ENCODE data around the gene ATP5F1D. TPM values are rescaled to one million over a fixed set of nuclear protein-coding genes. Genes with fewer than 3 reads are reported as not detected.

The ATP5F1D gene
- total and polyA plus RNA-seq, 2 of the 13 experiments (the other 11 are each of a cell fraction or from before 2014, with no cell fraction given): 39.4 to 78.7 TPM

- TF ChIP-seq ZNF235 (CRISPR knock-in tag; IDR thresholded peaks at IDR 0.05; ENCODE audit: borderline replicate concordance) (no peak), ZNF687 (CRISPR knock-in tag; IDR thresholded peaks at IDR 0.05) (peak; percentile 71), TAF1 (CRISPR knock-in tag; IDR thresholded peaks at IDR 0.05) (no peak), ZNF782 (CRISPR knock-in tag; IDR thresholded peaks at IDR 0.05; ENCODE audit: borderline replicate concordance) (no peak), RFXAP (CRISPR knock-in tag; IDR thresholded peaks at IDR 0.05; ENCODE audit: borderline replicate concordance) (no peak), BRD4 (CRISPR knock-in tag; IDR thresholded peaks at IDR 0.05) (peak; percentile 69), ARNT2 (CRISPR knock-in tag; IDR thresholded peaks at IDR 0.05; ENCODE audit: low read depth) (no peak), TBX3 (IDR thresholded peaks at IDR 0.05; ENCODE audit: borderline replicate concordance) (no peak; the same call in 1 of the 2 replicates), EED (CRISPR knock-in tag; IDR thresholded peaks at IDR 0.05) (no peak), GRHL1 (CRISPR knock-in tag; conservative IDR thresholded peaks at IDR 0.05) (no peak)
- TF ChIP-seq, protein P1, sequence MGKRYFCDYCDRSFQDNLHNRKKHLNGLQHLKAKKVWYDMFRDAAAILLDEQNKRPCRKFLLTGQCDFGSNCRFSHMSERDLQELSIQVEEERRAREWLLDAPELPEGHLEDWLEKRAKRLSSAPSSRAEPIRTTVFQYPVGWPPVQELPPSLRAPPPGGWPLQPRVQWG (CRISPR knock-in tag; IDR thresholded peaks at IDR 0.05; ENCODE audit: borderline replicate concordance, low read depth): no peak
- TF ChIP-seq, protein P2, sequence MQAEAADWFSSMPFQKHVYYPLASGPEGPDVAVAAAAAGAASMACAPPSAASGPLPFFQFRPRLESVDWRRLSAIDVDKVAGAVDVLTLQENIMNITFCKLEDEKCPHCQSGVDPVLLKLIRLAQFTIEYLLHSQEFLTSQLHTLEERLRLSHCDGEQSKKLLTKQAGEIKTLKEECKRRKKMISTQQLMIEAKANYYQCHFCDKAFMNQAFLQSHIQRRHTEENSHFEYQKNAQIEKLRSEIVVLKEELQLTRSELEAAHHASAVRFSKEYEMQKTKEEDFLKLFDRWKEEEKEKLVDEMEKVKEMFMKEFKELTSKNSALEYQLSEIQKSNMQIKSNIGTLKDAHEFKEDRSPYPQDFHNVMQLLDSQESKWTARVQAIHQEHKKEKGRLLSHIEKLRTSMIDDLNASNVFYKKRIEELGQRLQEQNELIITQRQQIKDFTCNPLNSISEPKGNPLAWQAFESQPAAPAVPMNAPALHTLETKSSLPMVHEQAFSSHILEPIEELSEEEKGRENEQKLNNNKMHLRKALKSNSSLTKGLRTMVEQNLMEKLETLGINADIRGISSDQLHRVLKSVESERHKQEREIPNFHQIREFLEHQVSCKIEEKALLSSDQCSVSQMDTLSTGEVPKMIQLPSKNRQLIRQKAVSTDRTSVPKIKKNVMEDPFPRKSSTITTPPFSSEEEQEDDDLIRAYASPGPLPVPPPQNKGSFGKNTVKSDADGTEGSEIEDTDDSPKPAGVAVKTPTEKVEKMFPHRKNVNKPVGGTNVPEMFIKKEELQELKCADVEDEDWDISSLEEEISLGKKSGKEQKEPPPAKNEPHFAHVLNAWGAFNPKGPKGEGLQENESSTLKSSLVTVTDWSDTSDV (CRISPR knock-in tag; IDR thresholded peaks at IDR 0.05): peak; percentile 73; the same call in 1 of the 2 replicates
- TF ChIP-seq, protein P3, sequence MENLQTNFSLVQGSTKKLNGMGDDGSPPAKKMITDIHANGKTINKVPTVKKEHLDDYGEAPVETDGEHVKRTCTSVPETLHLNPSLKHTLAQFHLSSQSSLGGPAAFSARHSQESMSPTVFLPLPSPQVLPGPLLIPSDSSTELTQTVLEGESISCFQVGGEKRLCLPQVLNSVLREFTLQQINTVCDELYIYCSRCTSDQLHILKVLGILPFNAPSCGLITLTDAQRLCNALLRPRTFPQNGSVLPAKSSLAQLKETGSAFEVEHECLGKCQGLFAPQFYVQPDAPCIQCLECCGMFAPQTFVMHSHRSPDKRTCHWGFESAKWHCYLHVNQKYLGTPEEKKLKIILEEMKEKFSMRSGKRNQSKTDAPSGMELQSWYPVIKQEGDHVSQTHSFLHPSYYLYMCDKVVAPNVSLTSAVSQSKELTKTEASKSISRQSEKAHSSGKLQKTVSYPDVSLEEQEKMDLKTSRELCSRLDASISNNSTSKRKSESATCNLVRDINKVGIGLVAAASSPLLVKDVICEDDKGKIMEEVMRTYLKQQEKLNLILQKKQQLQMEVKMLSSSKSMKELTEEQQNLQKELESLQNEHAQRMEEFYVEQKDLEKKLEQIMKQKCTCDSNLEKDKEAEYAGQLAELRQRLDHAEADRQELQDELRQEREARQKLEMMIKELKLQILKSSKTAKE (CRISPR knock-in tag; IDR thresholded peaks at IDR 0.05; ENCODE audit: borderline replicate concordance): peak; percentile 93
- TF ChIP-seq, protein P4, sequence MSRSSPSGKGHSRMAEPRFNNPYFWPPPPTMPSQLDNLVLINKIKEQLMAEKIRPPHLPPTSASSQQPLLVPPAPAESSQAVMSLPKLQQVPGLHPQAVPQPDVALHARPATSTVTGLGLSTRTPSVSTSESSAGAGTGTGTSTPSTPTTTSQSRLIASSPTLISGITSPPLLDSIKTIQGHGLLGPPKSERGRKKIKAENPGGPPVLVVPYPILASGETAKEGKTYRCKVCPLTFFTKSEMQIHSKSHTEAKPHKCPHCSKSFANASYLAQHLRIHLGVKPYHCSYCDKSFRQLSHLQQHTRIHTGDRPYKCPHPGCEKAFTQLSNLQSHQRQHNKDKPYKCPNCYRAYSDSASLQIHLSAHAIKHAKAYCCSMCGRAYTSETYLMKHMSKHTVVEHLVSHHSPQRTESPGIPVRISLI (CRISPR knock-in tag; IDR thresholded peaks at IDR 0.05; ENCODE audit: borderline replicate concordance): no peak
- TF ChIP-seq, protein P5, sequence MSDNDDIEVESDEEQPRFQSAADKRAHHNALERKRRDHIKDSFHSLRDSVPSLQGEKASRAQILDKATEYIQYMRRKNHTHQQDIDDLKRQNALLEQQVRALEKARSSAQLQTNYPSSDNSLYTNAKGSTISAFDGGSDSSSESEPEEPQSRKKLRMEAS (IDR thresholded peaks at IDR 0.05): peak; percentile 59; the same call in 1 of the 2 replicates
Observed at GRCh38 chr19:1283207-1283916, 41.8 kb downstream of the ATP5F1D start (continued).

Measured in HepG2 (cell line).